GM10266 (cell line): Measurements from ENCODE around the gene ZNF83.

ENCODE experiments used
- DNase-seq: peaks from one replicate; pipeline ENCODE4 v3.0.0; 2012; ENCODE audit errors: extremely low spot score
- CTCF ChIP-seq: IDR thresholded peaks from 2 replicates; pipeline ENCODE4 v1.5.1; 2012; ENCODE audit warnings: mild to moderate bottlenecking, low read depth; ENCODE audit not compliant: control insufficient read depth, insufficient read depth; ENCODE audit errors: missing control alignments

Gene ZNF83

GRCh38 chr19:52660981-52661380, 22.8 kb upstream of the ZNF83 start:
- no peak for DNase-seq
- TF ChIP-seq CTCF: no peak

GRCh38 chr19:52659013-52659412, 20.9 kb upstream of the ZNF83 start:
- TF ChIP-seq CTCF: no peak
- DNase-seq: no peak

- DNase-seq: no peak
- TF ChIP-seq CTCF: no peak
These were observed 20.4 kb upstream of the ZNF83 start for GRCh38 chr19:52658595-52658994.

DNA sequence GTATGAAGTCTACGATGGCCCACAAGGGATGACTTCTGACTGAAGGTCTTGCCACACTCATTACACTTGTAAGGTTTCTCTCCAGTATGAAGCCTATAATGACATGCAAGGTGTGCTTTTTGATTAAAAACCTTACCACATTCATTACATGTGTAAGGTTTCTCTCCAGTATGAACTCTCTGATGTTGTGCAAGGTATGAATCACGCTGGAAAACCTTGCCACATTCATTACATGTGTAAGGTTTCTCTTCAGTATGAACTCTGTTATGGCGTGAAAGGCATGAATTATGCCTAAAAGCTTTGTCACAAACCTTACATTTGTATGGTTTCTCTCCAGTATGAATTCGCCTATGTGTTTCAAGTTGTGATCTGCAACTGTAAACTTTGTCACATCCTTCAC, 15.0 kb upstream of the ZNF83 start:
- TF ChIP-seq CTCF: no peak
- DNase-seq: no peak

GRCh38 chr19:52651956-52652355, 13.8 kb upstream of the ZNF83 start:
- no peak for DNase-seq

DNA sequence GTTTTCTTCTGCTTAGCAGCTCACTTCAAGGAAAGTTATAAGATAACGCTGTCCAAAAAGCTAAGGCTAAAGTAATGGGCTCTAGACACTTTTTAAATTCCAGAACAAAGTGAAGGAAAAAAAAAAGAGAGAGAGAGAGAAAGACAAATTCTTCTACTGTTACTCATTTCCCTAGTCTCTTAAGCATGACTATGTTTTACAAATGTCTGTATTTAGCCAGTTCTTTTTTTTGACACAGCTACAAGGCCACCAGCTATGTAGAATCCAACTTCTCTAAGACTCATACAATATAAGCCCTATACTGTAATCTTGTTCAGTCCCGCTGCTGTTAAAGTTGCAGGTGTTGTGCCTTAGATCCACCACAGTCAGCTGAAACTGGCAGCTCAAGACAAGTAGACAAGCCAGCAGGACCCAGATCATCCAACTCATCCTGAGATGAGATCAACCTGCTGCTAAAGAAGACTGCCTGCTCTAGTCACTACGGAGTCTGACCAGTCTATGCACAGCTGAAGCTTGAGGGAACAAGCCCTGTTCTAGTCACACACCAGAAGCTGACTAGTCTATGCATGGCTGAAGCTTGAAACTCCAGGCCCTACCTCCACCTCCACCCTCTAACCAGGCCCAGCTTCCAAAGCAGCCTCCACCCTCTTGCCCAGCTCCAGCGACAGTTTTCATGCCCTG, 10.3 kb upstream of the ZNF83 start:
- no peak for TF ChIP-seq CTCF
- no peak for DNase-seq

More at GRCh38 chr19:52651956-52652355, 13.8 kb upstream of the ZNF83 start:
- TF ChIP-seq CTCF: no peak

DNA sequence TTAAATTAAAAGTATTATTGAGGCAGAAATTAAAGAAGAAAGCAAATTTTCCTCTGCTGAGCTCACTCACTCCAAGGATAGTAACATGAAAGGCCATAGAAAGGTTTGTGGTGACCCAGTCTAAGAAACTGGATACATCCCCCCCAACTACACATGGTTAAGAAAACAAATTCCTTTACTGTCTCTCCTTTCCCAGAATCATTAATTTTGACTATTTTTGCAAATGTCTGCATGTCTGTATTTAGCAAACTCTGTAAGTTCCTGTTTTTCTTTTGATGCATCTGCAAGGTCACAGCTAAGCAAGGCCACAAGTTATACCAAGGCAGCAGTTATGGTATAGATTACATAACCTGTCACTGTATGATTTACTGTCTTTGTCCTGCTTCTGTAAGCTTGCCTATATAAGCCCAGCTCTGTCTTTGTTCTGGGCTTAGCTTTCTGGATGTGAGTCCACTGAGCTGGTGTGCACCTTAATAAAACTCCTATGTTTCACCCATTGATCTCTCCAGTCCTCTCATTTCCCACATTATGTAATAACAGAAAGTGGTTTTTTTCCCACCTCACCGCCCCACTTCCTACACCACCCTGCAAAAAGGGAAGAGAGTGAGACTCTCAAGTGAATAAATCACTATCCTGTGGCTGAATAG, 8.5 kb upstream of the ZNF83 start:
- no peak for DNase-seq
- TF ChIP-seq CTCF: no peak
